H1 (cell line): Measurements from ENCODE around the gene DMAC2L. TPM values are rescaled to one million over a fixed set of nuclear protein-coding genes. Genes with fewer than 3 reads are reported as not detected.

ENCODE experiments used
- CTCF ChIA-PET: fragments of 300-600 bp; sonication (Branson Sonifier 250); formaldehyde crosslinking; loops from one replicate; lab custom pipeline; 2021; ENCODE audit not compliant: partially characterized antibody; lab: Charles Lee
- POLR2A ChIA-PET: fragments of 300-600 bp; sonication (Branson Sonifier 250); formaldehyde crosslinking; loops from one replicate; lab custom pipeline; 2021; ENCODE audit warnings: inconsistent platforms; ENCODE audit not compliant: partially characterized antibody; lab: Charles Lee
- DNase-seq, 2 experiments: peaks; one replicate each; pipeline versions ENCODE4 v3.0.0 to v3.0.0-alpha.2; 2010 to 2022; ENCODE audit warnings: low spot score in 2 of 2, low read depth in 1 of 2, mixed read lengths in 1 of 2
- FAIRE-seq: peaks from 2 replicates; lab custom pipeline; 2011; peaks lifted over from hg19 to GRCh38; lab: Jason Lieb, UNC
- H2AFZ ChIP-seq: 2 replicates; pipeline ENCODE4 v1.8.1; 2012; ENCODE audit warnings: low read length, inconsistent platforms
- H2AK5ac ChIP-seq: 2 replicates; pipeline ENCODE4 v1.6.1; 2013; ENCODE audit warnings: low read depth, low read length
- H2BK120ac ChIP-seq: replicated peaks from 2 replicates; pipeline ENCODE3; 2013; ENCODE audit warnings: low read depth, low read length, inconsistent platforms
- H2BK12ac ChIP-seq: 2 replicates; pipeline ENCODE4 v1.6.1; 2013; ENCODE audit warnings: low read depth, low read length
- H2BK15ac ChIP-seq: 2 replicates; pipeline ENCODE4 v1.6.1; 2013; ENCODE audit warnings: low read length
- H2BK20ac ChIP-seq: 2 replicates; pipeline ENCODE4 v1.6.1; 2013; ENCODE audit warnings: low read length
- H2BK5ac ChIP-seq: 2 replicates; pipeline ENCODE4 v1.6.1; 2013; ENCODE audit warnings: low read depth, low read length
- H3K14ac ChIP-seq: 2 replicates; pipeline ENCODE4 v1.6.1; 2013; ENCODE audit warnings: inconsistent platforms; ENCODE audit not compliant: insufficient read length
- H3K18ac ChIP-seq: 2 replicates; pipeline ENCODE4 v1.6.1; 2013; ENCODE audit warnings: low read length; ENCODE audit errors: extremely low read depth
- H3K23ac ChIP-seq: 2 replicates; pipeline ENCODE4 v1.6.1; 2013; ENCODE audit warnings: inconsistent platforms; ENCODE audit not compliant: insufficient read length
- H3K23me2 ChIP-seq: 2 replicates; pipeline ENCODE4 v1.6.1; 2013; ENCODE audit warnings: low read depth, low read length
- H3K27ac ChIP-seq: 2 replicates; pipeline ENCODE4 v1.6.1; 2011; ENCODE audit warnings: low read depth, low read length, inconsistent platforms
- H3K27me3 ChIP-seq, 4 experiments: replicated peaks in 1 of 4; 1 replicate in 1 of 4; 2 replicates in 3 of 4; pipeline versions ENCODE4 v1.6.1 to v1.8.1; 2011 to 2013; ENCODE audit warnings: low read length in 3 of 4, mild to moderate bottlenecking in 3 of 4, inconsistent platforms in 2 of 4, mixed read lengths in 2 of 4, moderate library complexity in 1 of 4; ENCODE audit not compliant: control insufficient read depth in 3 of 4, insufficient read depth in 3 of 4; ENCODE audit errors: extremely low read depth in 1 of 4
- H3K36me3 ChIP-seq, 4 experiments: 2 replicates each; pipeline versions ENCODE4 v1.6.1 to v1.8.1; 2011 to 2013; ENCODE audit warnings: mild to moderate bottlenecking in 4 of 4, low read length in 3 of 4, moderate library complexity in 2 of 4, control low read depth in 1 of 4, inconsistent platforms in 1 of 4; ENCODE audit not compliant: insufficient read depth in 4 of 4, control insufficient read depth in 2 of 4
- H3K4ac ChIP-seq: replicated peaks from 2 replicates; pipeline ENCODE3; 2013; ENCODE audit warnings: low read length, low read depth, mixed read lengths, inconsistent platforms; ENCODE audit not compliant: insufficient read length
- H3K4me1 ChIP-seq, 4 experiments: replicated peaks in 1 of 4; 1 replicate in 1 of 4; 2 replicates in 3 of 4; pipeline versions ENCODE4 v1.6.1 to v1.8.1; 2011 to 2013; ENCODE audit warnings: low read length in 3 of 4, inconsistent platforms in 2 of 4, mixed read lengths in 1 of 4; ENCODE audit not compliant: insufficient read depth in 4 of 4, control insufficient read depth in 3 of 4
- H3K4me2 ChIP-seq, 2 experiments: 2 replicates each; pipeline versions ENCODE4 v1.6.1 to v1.8.1; 2011 to 2013; ENCODE audit warnings: low read depth in 2 of 2, low read length in 2 of 2, control low read depth in 1 of 2, inconsistent platforms in 1 of 2, mild to moderate bottlenecking in 1 of 2; ENCODE audit not compliant: insufficient read depth in 1 of 2
- H3K4me3 ChIP-seq, 4 experiments: fragments of 200-600, 300-600 bp in 1 of 4; sonication (generic), shearing (Covaris generic), sonication (Bioruptor Twin) in 1 of 4; 2 replicates each; pipeline versions ENCODE4 v1.5.1 to v1.8.1; 2011 to 2016; ENCODE audit warnings: low read length in 4 of 4, low read depth in 3 of 4, control low read depth in 2 of 4, inconsistent platforms in 2 of 4, mild to moderate bottlenecking in 2 of 4, mixed read lengths in 1 of 4, moderate library complexity in 1 of 4; ENCODE audit not compliant: insufficient read depth in 2 of 4; ENCODE audit errors: extremely low read depth in 1 of 4
- H3K56ac ChIP-seq: replicated peaks from 2 replicates; pipeline ENCODE3; 2013; ENCODE audit warnings: low read depth, mild to moderate bottlenecking, mixed read lengths, low read length, inconsistent platforms; ENCODE audit not compliant: insufficient read length
- H3K79me1 ChIP-seq: 2 replicates; pipeline ENCODE4 v1.6.1; 2013; ENCODE audit warnings: low read depth, low read length, control low read depth
- H3K79me2 ChIP-seq, 2 experiments: 2 replicates each; pipeline versions ENCODE4 v1.6.1 to v1.8.1; 2012 to 2013; ENCODE audit warnings: low read length in 2 of 2, mild to moderate bottlenecking in 2 of 2, inconsistent platforms in 1 of 2; ENCODE audit not compliant: insufficient read depth in 2 of 2, control insufficient read depth in 1 of 2
- H3K9ac ChIP-seq, 4 experiments: replicated peaks in 1 of 4; 1 replicate in 1 of 4; 2 replicates in 3 of 4; pipeline versions ENCODE4 v1.6.1 to v1.8.1; 2011 to 2013; ENCODE audit warnings: low read depth in 3 of 4, low read length in 3 of 4, control low read depth in 2 of 4, mild to moderate bottlenecking in 2 of 4, moderate library complexity in 2 of 4, inconsistent platforms in 1 of 4; ENCODE audit errors: extremely low read depth in 1 of 4
- H3K9me3 ChIP-seq, 2 experiments: 2 replicates each; pipeline versions ENCODE4 v1.6.1 to v1.8.1; 2012 to 2013; ENCODE audit warnings: mild to moderate bottlenecking in 2 of 2, moderate library complexity in 2 of 2, control low read depth in 1 of 2, inconsistent platforms in 1 of 2, low read depth in 1 of 2, low read length in 1 of 2, mixed read lengths in 1 of 2; ENCODE audit not compliant: insufficient read depth in 2 of 2
- H4K20me1 ChIP-seq, 2 experiments: replicated peaks in 1 of 2; 2 replicates each; pipeline versions ENCODE3 to v1.8.1; 2011 to 2013; ENCODE audit warnings: inconsistent platforms in 2 of 2, low read length in 2 of 2, mild to moderate bottlenecking in 1 of 2; ENCODE audit not compliant: insufficient read depth in 2 of 2, control insufficient read depth in 1 of 2
- H4K5ac ChIP-seq: 2 replicates; pipeline ENCODE4 v1.6.1; 2013; ENCODE audit warnings: low read length, low read depth, mixed read lengths, inconsistent platforms; ENCODE audit not compliant: insufficient read length
- H4K8ac ChIP-seq: 2 replicates; pipeline ENCODE4 v1.8.0; 2013; ENCODE audit warnings: mild to moderate bottlenecking, moderate library complexity, low read length, inconsistent platforms; ENCODE audit not compliant: insufficient read depth; ENCODE audit errors: extremely low read depth
- H4K91ac ChIP-seq: replicated peaks from 2 replicates; pipeline ENCODE3; 2013; ENCODE audit warnings: low read length, mixed read lengths, inconsistent platforms; ENCODE audit not compliant: insufficient read length
- CHD1 ChIP-seq: IDR thresholded peaks from 2 replicates; pipeline ENCODE4 v1.6.1; 2012; ENCODE audit warnings: low read depth, low read length, improper control_type of control experiment
- CTCF ChIP-seq, 3 experiments: IDR thresholded peaks; 1 replicate in 2 of 3; 2 replicates in 1 of 3; pipeline versions ENCODE4 v1.5.1 to v1.6.1; 2011; ENCODE audit warnings: low read length in 3 of 3, mild to moderate bottlenecking in 3 of 3, inconsistent platforms in 2 of 3, low read depth in 1 of 3, moderate library complexity in 1 of 3; ENCODE audit not compliant: insufficient read depth in 1 of 3; ENCODE audit errors: control extremely low read depth in 1 of 3
- HDAC2 ChIP-seq, 2 experiments: fragments of 300-600 bp in 1 of 2; sonication (generic) in 1 of 2; IDR thresholded peaks; 2 replicates each; pipeline ENCODE4 v1.6.1; 2011 to 2012; ENCODE audit warnings: low read depth in 2 of 2, low read length in 2 of 2, mild to moderate bottlenecking in 2 of 2, moderate library complexity in 2 of 2, borderline replicate concordance in 1 of 2, inconsistent platforms in 1 of 2
- RAD21 ChIP-seq, 2 experiments: IDR thresholded peaks in 1 of 2; conservative IDR thresholded peaks in 1 of 2; 2 replicates each; pipeline ENCODE4 v1.6.1; 2011; ENCODE audit warnings: low read depth in 2 of 2, low read length in 2 of 2, improper control_type of control experiment in 1 of 2, inconsistent platforms in 1 of 2, mild to moderate bottlenecking in 1 of 2, moderate library complexity in 1 of 2
- SP2 ChIP-seq: IDR thresholded peaks from 2 replicates; pipeline ENCODE4 v1.6.1; 2012; ENCODE audit warnings: mild to moderate bottlenecking, low read length, inconsistent platforms
- SUZ12 ChIP-seq: fragments of 200-600 bp; sonication (generic); IDR thresholded peaks from 2 replicates; pipeline ENCODE4 v1.6.1; 2012; ENCODE audit warnings: mild to moderate bottlenecking, inconsistent platforms, low read length, moderate library complexity, mixed read lengths
- TAF1 ChIP-seq: IDR thresholded peaks from 2 replicates; pipeline ENCODE4 v1.6.1; 2011; ENCODE audit warnings: mild to moderate bottlenecking, low read depth, low read length
- WGBS, 2 experiments: shearing (Covaris generic) in 1 of 2; methylation state at CpG; one replicate each; pipeline versions ENCODE4 v1.1.6 to v1.1.7; 2013 to 2015; ENCODE audit warnings: low lambda C conversion rate in 2 of 2, mixed read lengths in 2 of 2, inconsistent platforms in 1 of 2, low coverage in 1 of 2, missing lambda C conversion rate in 1 of 2; ENCODE audit not compliant: insufficient replicate concordance in 2 of 2, insufficient coverage in 1 of 2, insufficient read length in 1 of 2; ENCODE audit errors: extremely low coverage in 1 of 2, missing lambda C conversion rate in 1 of 2; 5-methylcytosine and 5-hydroxymethylcytosine counted together
- polyA plus RNA-seq, 7 experiments: library from polyadenylated mRNA; depleted of rRNA in 3 of 7; stranded (reverse) in 5 of 7; unstranded in 2 of 7; fragments of >200 nt in 5 of 7; fragments of 200-250 nt in 2 of 7; gene quantifications; 1 replicate in 5 of 7; 2 replicates in 1 of 7; 4 replicates in 1 of 7; pipeline versions ENCODE4 v1.2.1 to v1.2.3, GENCODE V29; 2011 to 2013; ENCODE audit warnings: missing spikeins in 2 of 7, mixed read lengths in 2 of 7
- total RNA-seq: library from RNA; stranded (reverse); fragmentation: NEBNext Ultra II Directional; extraction: Animal tissue kit (Norgen Biotek cat#: 25700); gene quantifications from 2 replicates; pipeline ENCODE4 v1.2.1, GENCODE V29; 2021

The DMAC2L gene
- total and polyA plus RNA-seq, 2 of the 8 experiments (the other 6 are each of a cell fraction or from before 2014, with no cell fraction given), result 20.3 to 28.9 TPM

GRCh38 chr14:50321009-50321660 is 9.0 kb downstream of the DMAC2L start:
- Histone ChIP-seq H3K79me2 (peaks cover 0 to 26% of the 10 kb centered on the region in 2 experiments; a peak in 2 of 4 replicates), H4K20me1 (peaks cover 0 to 1% of the 10 kb centered on the region in 2 experiments), H2AK5ac (no peak overlapping the region), H4K91ac (no peak overlapping the region), H3K23ac (no peak overlapping the region), H3K18ac (no peak overlapping the region), H3K27ac (no peak overlapping the region), H3K4me1 (no peaks in the 10 kb centered on the region), H2BK20ac (no peak overlapping the region), H4K5ac (no peak overlapping the region), H3K4me2 (no peak overlapping the region), H3K56ac (no peak overlapping the region), H3K4ac (no peak overlapping the region), H3K36me3 (peaks cover 2 to 16% (median 11%) of the 10 kb centered on the region in 4 experiments), H3K9me3 (no peaks in the 10 kb centered on the region), H3K23me2 (no peaks in the 10 kb centered on the region), H2BK12ac (no peak overlapping the region), H3K9ac (no peak overlapping the region), H2BK120ac (no peak overlapping the region), H4K8ac (no peak overlapping the region), H3K14ac (no peak overlapping the region), H3K4me3 (no peak overlapping the region), H3K27me3 (no peaks in the 10 kb centered on the region), H2AFZ (no peak overlapping the region), H2BK5ac (no peak overlapping the region), H3K79me1 (peaks cover 8% of the 10 kb centered on the region; the same call in 1 of the 2 replicates), H2BK15ac (no peak overlapping the region)
- FAIRE-seq, result peak; percentile 63
- POLR2A ChIA-PET, result interaction anchor here (0.7 to 2.2 kb wide), 9 partner anchors 9 to 239 kb away, joined by 3 to 7 read pairs (median 3); partner anchors contain the start of genes ATL1, DMAC2L and L2HGDH
- peak; percentile 46 to 92 (median 75) for TF ChIP-seq CTCF (IDR thresholded peaks at IDR 0.05; ENCODE audit: control extremely low read depth in 1 of 3, insufficient read depth in 1 of 3, low read depth in 1 of 3, low read length in 3 of 3)
- no peak for TF ChIP-seq HDAC2 (IDR thresholded peaks at IDR 0.05; ENCODE audit: borderline replicate concordance in 1 of 2, low read depth in 2 of 2, low read length in 2 of 2)
- TF ChIP-seq RAD21 (IDR thresholded peaks at IDR 0.05 in 1 of 2, conservative IDR thresholded peaks at IDR 0.05 in 1 of 2; ENCODE audit: low read depth in 2 of 2, low read length in 2 of 2), result peak; percentile 69 to 75
- no peak for TF ChIP-seq CHD1
- no peak for TF ChIP-seq SUZ12
- no peak for TF ChIP-seq SP2
- no peak for TF ChIP-seq TAF1
- WGBS, 2 experiments, result 64% methylated on average over 9 of the region's 9 CpGs; no CpG with 5 or more reads in 1 of the 2 experiments
- DNase-seq, result no peak
- CTCF ChIA-PET, result interaction anchor here (0.6 to 3.5 kb wide), 30 partner anchors 9 to 489 kb away, joined by 3 to 30 read pairs (median 4); partner anchors contain the start of genes DMAC2L and L2HGDH
